ENCODE measurements around the gene TIMM13. TPM values are rescaled to one million over a fixed set of nuclear protein-coding genes. Genes with fewer than 3 reads are reported as not detected.
A peak's percentile ranks its signal among the peaks of the same experiment; 100 is the strongest.
"Not testable (repeated sequence)": the region's sequence is repeated elsewhere in the genome, so short reads cannot be mapped to it uniquely, and the experiment has no call there.

The TIMM13 gene
- total RNA-seq, result 106 TPM

DNA sequence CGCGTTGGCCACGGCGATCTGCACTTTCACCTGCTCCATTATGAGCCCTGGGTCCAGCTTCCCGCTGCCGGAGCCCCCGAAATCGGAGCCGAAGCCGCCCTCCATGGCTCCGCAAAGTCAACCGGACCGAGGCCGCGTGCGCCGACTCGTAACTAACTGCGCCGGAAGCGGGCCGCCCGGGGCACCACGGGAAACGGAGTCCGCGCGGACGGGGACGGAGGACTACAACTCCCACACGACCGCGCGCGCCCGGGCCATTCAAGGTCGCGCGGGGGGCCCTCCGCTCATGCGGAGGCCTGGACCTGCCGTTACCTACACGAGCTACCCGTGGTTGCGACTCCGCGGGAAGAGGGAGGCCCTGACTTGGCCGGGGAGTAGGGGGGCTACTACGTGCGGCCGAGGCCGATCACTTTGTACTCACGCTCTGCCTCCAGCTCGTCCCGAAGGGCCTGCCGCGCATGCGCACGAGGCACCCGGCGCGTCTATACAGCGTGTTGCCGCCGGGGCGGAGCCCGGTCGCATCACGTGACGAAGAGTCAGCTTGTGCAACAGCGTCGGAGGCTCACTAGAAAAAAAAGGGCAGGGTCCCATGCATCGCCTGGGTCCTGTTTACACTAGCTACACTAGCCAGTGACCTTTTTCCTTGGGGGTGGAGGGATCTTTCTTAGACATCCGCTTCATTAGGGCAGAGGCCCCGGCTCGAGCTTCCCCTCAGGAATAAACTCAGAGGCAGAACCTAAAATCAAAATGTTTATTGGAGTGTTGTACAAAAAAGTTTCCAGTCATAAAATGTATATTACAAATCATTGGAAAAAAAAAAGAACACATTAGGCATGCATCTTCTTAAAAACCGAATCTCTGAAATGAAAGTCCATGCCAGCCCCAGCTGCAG, at the start of gene TIMM13:
Gene TIMM13 (minus strand): TSS at position 158 of the 892 bp plus-strand sequence. CDS start 53 bp downstream, at position 105.
- peak; percentile 88 for ATAC-seq

DNA sequence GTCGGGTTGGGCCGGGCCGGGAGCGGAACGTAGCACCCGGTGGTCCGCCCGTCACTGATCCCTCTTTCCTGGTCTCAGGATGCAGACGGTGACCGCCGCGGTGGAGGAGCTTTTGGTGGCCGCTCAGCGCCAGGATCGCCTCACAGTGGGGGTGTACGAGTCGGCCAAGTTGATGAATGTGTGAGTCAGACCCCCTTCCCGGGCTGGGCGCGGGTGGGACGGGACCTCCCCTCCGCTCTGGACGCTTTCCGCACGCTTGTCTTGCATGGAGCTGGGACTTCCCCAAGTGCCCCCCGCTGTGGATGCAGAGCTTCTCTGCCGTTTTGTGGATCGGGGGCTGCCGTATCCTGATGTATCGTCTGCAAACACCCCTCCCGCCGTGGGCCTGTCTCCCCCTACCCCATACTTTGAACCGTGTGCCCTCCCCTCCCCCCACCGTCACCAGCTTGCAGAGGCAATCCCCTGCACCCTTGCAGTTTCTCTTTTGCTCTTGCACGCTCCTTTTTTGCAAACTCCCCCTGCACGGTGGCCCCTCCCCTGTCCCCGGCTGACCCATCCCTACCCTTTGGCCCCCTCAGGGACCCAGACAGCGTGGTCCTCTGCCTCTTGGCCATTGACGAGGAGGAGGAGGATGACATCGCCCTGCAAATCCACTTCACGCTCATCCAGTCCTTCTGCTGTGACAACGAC, 49.2 kb upstream of the TIMM13 start:
- peak; percentile 0 for ATAC-seq

DNA sequence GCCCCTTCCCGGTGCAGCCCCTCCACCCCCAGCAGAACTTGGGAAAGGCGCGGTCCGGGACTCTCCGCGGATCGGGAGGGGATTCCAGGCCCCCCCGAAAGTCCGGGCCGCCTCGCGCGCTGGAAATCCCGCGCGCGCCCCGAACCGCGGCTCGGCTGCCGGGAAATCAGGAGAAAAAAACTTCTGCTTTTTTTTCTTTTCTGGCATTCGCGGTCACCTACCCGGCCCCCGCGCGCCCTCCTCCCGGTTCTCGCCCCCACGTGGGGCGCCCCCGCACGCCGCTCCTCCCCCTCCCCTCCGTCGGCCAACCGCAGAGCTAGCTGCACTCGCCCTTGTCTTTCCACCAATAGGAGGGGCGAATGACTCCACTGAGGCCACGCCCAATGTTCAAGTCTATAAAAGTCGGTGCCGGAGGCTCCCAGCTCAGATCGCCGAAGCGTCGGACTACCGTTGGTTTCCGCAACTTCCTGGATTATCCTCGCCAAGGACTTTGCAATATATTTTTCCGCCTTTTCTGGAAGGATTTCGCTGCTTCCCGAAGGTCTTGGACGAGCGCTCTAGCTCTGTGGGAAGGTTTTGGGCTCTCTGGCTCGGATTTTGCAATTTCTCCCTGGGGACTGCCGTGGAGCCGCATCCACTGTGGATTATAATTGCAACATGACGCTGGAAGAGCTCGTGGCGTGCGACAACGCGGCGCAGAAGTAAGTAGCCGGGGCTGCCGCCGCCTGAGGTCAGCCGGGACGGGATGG, 48.5 kb upstream of the TIMM13 start, which contains the start of gene GADD45B:
Gene GADD45B (plus strand): TSS at position 426 of the 749 bp plus-strand sequence. CDS start 232 bp downstream, at position 658.
- peak; percentile 78 for ATAC-seq

DNA sequence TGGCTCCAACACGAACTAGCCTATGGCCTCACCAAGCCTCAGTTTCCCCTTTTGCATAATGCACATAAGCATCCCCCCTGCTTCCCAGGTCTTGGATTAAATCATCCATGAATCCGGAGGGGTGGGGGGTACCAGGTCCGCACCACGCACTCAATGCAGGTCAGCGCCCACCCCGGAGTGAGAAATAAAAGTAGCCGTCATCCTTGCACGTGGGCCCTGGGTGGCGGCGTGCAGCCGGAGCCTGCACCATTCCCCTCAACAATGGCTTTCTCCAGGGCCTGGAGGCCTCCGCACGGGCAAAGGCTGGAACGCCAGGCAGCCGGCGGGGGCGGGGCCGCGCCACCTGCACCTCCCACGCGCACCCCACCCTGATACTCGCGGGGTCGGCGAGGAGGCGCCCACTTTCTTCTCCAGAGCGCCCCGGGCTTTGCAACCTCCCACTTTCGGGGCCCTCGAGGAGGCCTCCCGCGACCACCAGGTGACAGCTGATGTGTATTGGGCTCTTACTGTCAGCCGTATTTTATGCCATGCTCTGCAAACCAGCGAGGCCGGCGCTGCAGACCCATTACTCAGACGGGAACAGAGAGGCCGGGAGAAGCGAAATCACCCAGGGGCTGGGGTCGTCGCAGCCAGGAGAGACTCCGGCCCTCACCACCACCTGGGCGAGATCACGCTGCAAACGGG, 47.8 kb upstream of the TIMM13 start:
- peak; percentile 9 for ATAC-seq

DNA sequence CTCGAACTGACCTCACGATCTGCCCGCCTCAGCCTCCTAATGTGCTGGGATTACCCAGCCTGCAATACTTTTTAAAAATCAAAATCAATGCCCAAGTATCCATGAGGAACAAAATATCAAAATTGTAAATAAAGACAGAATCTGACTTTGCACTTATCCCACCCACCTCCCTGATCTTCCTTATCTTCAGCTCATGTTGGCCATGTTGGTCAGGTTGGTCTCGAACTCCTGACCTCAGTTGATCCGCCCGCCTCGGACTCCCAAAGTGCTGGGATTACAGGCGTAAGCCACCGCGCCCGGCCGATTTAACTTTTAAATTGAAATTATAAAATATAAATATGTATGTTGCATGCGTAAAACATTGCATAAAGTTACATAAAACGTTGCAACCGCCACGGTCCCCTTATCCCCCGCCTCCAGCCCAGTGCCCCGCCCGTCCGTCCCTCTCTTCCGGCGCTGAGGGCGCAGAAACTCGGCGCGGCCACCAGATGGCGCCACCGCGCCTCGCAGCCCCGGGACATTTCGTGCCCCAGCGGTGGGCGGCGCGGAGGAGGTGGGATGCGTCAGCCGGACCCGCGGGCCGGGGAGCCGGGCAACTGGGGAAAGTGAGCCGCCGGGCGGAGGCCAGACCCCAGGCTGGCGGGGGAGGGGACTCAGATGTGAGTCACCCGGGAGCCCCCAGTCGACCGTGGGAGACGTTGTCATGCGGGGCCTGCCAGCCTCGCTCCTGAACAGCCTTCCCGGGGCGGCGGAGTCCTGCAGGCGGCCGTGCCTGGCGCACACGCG, 47.0 kb upstream of the TIMM13 start:
- peak; percentile 34 for ATAC-seq

DNA sequence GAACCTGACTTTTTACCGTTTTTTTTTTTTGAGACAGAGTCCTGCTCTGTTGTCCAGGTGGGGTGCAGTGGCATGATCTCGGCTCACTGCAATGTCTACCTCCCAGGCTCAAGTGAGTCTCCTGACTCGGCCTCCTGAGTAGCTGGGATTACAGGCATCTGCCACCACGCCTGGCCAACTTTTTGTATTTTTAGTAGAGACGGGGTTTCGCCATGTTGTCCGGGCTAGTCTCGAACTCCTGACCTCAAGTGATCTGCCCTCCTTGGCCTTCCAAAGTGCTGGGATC, 42.5 kb upstream of the TIMM13 start:
- not testable (repeated sequence) for ATAC-seq

DNA sequence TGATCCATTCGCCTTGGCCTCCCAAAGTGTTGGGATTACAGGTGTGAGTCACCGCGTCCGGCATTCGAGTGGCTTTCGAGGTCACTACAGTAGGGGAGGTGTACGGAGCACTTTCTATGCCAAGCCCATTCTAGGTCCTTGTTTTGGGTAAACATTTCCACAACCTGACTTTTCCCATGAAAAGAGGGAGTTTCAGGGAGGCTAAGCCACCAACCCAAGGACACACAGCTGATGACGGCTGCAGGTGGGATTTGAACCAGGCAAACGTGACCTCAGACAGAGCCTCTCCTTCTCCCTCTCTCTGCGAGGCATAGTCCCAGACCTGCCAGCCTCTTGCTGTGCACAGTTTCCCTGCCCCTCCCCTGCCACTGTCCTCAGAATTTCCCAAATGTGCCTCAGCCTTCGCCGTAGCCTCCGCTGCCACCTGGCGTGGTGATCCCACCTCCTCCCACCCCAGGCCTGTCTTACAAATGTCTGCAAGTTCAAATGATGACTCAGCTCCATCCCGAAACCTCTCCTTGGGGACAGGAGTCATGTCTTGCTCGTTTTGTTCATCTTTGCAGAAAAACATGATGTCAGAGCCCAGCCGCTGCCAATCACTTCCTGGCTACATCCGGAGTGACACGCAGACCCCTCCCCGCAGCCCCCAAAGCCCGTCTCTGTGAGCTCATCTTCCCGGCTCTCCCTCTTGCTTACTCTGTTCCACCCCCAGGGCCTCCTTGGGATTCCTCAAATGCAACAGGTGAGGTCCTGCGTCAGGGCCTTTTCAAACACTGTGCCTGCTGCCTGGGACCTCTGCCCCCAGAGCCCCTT, 41.9 kb upstream of the TIMM13 start:
- peak; percentile 41 for ATAC-seq

DNA sequence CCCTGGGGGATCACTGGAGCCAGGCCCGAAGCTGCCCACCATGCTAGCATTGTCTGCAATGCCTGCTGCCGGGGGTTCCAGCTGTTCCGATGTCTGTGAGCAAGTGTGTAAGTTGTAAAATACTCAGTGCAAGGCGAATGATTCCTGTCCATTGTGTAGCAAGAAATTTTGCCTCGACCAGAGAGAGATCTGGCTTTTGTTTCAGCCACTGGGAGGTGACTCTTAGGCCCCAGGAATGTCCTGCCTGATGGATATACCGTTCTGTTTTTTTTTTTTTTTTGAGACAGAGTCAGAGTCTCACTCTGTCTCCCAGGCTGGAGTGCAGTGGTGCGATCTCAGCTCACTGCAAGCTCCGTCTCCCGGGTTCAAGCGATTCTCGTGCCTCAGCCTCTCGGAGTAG, 41.2 kb upstream of the TIMM13 start:
- no peak for ATAC-seq

DNA sequence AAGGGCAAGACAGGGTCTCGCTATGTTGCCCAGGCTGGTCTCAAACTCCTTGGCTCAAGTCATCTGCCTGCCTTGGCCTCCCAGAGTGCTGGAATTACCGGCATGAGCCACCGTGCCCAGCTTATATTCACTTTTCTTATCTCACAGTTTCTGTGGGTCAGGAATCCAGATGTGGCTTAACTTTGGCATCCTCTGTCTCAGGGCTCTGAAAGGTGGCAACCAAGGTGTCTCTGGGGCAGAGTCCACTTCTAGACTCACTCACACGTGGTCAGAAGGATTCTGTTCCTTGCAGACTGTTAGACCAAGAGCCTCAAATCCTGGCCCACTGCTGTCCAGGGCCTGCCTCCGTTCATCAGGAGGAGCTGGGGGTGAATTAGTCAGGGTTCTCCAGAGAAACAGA, 37.0 kb upstream of the TIMM13 start:
- ATAC-seq, result no peak

DNA sequence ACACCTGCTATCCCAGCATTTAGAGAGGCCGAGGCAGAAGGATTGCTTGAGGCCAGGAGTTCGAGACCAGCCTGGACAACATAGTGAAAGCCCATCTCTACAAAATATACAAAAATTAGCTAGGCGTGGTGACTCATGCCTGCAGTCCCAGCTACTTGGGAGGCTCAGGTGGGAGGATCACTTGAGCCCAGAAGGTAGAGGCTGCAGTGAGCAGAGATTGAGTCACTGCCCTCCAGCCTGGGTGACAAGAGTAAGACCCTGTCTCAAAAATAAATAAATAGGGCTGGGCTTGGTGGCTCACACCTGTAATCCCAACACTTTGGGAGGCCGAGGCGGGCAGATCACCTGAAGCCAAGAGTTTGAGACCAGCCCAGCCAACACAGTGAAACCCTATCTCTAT, 36.3 kb upstream of the TIMM13 start:
- not testable (repeated sequence) for ATAC-seq

DNA sequence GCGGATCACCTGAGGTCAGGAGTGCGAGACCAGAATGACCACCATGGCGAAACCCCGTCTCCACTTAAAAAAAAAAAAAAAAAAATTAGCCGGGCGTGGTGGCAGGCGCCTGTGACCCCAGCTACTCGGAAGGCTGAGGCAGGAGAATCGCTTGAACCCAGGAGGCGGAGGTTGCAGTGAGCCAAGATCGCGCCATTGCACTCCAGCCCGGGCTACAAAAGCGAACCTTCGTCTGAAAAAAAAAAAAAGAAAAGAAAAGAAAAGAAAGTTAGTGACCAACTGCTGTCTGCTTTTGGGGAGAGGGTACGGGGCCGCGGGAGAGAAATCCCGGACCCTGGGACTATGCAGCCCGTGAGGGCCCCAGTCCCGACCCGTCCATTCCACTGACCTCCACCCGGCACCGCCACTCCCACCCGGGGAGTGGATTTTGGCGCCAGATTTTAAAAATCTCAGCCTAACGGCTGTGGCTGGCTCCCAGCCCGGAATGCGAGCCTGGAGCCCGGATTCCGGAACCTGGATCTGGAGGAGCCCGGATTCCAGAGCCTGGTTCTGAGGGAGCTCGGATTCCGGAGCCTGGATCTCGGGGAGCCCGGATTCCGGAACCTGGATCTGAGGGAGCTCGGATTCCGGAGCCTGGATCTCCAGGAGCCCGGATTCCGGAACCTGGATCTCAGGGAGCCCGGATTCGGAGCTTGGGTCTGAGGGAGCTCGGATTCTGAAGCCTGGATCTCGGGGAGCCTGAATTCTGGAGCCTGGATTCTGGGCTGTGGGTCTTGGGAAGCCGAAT, 35.4 kb upstream of the TIMM13 start:
- peak; percentile 72 for ATAC-seq

DNA sequence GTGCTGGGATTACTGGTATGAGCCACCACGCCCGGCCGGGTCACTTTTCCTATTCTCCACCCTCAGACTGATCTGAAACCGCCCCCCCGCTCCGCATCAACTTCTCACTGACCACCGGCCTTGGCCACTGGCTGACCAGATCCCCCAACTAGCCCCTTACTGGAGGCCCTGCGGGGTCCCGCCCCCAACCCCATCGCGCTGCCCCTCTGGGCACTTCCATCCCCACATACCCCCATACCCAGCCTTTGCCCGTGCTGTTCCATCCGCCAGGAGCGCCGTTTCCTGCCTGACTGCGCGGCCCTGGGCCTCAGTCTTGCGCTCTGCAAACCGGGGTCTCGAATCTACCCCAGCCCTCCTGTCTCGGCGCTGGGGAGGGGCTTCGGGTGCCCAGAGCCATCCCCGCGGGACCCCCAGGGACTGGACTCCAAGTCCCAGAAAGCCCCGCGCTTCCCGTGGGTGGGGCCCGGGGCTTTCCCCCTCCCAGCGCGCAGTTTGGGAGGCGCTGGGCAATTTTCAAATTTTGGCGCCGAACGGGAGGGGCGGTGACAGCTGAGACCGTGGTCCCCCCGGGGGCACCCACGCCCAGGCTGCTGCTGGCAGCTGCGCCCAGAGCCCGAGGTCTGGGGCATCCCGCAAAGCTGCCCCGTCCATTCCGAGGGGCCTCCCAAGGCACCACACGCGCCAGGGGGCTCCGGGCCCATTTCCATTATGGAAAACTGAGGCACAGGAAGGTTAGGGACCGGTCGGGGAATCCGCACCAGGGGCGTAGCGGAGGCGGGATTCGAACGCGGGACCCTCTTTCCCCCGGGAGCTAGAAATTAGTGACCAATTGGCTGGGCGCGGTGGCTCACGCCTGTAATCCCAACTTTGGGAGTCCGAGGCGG, 34.6 kb upstream of the TIMM13 start:
- ATAC-seq, result peak; percentile 57

DNA sequence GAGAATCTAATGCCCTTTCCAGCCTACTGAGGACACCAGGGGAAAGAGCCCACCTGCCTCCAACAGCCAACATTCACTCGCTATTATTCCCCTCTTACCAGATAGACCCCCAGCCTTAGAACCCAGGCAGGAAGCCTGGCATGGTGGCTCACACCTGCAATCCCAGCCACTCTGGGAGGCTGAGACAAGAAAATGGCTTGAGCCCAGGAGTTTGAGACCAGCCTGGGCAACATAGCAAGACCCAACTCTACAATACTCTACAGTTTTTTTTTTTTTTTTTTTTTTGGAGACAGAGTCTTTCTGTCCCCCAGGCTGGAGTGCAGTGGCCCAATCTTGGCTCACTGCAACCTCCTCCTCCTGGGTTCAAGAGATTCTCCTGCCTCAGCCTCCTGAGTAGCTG, 32.9 kb upstream of the TIMM13 start:
- ATAC-seq, result no peak

DNA sequence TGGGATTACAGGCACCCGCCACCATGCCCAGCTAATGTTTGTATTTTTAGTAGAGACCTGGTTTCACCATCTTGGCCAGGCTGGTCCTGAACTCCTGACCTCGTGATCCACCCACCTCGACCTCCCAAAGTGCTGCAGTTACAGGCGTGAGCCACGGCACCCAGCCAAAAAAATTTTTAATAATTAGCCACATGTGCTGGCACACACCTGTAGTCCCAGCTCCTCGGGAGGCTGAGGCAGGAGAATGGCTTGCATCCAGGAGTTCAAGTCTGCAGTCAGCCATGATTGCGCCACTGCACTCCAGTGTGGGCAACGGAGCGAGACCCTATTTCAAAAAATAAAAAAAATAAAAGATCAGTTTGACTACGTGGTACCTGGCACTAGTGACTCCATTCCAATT, 31.4 kb upstream of the TIMM13 start:
- not testable (repeated sequence) for ATAC-seq

DNA sequence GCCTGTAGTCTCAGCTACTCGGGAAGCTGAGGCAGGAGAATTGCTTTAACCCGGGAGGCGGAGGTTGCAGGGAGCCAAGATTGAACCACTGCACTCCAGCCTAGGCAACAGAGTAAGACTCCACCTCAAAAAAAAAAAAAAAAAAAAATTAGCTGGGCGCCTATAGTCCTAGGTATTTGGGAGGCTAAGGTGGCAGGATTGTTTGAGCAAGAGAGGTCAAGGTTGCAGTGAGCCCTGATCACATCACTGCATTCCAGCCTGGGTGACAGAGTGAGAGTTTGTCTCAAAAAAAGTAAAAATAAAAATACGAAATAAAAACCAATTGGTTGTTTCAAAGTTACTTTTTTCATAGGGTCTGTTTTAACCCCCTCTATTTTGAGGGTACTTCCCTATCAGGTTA, 30.7 kb upstream of the TIMM13 start:
- no peak for ATAC-seq

DNA sequence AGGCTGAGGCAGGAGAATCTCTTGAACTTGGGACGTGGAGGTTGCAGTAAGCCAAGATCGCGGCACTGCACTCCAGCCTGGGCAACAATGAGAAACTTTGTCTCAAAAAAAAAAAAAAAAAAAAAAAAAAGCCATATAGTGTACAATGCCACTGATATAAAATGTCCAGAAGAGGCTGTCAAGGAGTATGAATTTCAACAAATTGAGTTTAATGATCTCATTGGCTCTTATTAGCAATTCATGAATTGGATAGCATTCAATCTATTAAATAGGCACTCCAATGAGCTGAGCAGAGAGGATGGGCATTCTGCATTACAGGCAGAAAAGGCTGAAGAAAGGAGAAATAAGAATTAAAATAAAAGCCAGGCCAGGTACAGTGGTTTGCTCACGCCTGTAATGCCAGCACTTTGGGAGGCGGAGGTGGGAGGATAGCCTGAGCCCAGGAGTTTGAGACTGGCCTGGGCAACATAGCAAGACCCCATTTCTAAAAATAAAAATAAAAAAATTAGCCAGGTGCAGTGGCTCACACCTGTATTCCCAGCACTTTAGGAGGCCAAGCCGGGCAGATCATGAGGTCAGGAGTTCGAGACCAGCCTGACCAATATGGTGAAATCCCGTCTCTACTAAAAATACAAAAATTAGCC, 30.1 kb upstream of the TIMM13 start:
- ATAC-seq, result no peak

DNA sequence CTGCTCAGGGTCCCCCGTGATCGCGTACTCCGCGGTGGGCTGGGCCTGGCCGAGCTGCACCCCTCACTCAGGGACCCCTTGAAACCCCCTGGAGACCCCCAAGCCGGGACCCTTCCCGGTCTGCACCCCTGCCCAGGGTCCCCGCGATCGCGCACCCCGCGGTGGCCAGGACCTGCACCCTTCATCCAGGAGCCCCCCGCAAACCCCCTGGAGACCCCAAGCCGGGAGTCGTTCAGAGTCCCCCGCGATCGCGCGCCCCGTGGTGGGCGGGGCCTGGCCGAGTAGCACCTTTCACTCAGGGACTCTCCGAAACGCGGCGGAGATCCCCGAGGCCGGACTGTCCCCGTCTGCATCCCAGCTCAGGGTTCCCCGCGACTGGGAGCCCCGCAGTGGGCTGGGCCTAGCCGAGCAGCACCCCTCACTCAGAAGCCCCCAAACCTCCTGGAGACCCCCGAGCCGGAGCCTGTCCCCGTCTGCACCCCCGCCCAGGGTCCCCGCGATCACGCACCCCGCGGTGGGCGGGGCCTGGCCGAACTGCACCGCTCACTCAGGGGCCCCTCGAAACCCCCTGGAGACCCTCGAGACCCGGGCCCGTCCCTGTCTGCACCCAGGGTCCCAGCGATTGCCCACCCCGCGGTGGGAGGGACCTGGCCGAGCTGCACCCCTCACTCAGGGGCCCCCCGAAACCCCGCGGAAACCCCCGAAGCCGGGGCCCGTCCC, 28.6 kb upstream of the TIMM13 start:
- peak; percentile 38 for ATAC-seq
